K562 (cell line): ENCODE data around the gene C6orf89. TPM values are rescaled to one million over a fixed set of nuclear protein-coding genes. Genes with fewer than 3 reads are reported as not detected.

Experiments used
- ATAC-seq: fragments of 200-7000 bp; cut with Tn5 transposase; 3 replicates; pipeline ENCODE4 v1.9.1; 2020; ENCODE audit warnings: moderate library complexity
- BruUV-seq: library from RNA; stranded (reverse); fragments of 400-500 nt; replicated peaks from 2 replicates; lab custom pipeline; 2021; lab: Mats Ljungman, UMichigan
- CTCF ChIA-PET: fragments of 300-600 bp; formaldehyde crosslinking; extraction: SDS; loops from one replicate; lab custom pipeline; 2021; ENCODE audit warnings: low intra/inter-chr PET ratio; lab: Yijun Ruan, JAX
- POLR2A ChIA-PET: fragments of 300-600, 350-650 bp; sonication (Branson Sonifier 250); formaldehyde crosslinking; extraction: SDS; loops from one replicate; lab custom pipeline; 2021; ENCODE audit warnings: antibody characterized with exemption, inconsistent platforms; lab: Yijun Ruan, JAX
- DNase-seq, 4 experiments: peaks; one replicate each; pipeline versions ENCODE4 v3.0.0 to v3.0.0-alpha.2; 2011 to 2018; ENCODE audit warnings: low spot score in 3 of 4, mixed read lengths in 3 of 4; ENCODE audit errors: extremely low read depth in 1 of 4
- FAIRE-seq: peaks from 2 replicates; lab custom pipeline; 2011; peaks lifted over from hg19 to GRCh38; lab: Jason Lieb, UNC
- H2AFZ ChIP-seq: 2 replicates; pipeline ENCODE4 v1.6.0; 2011; ENCODE audit warnings: low read depth, low read length, control low read depth, inconsistent platforms
- H3K27ac ChIP-seq: fragments of 200-600 bp; 3 replicates; pipeline ENCODE4 v1.8.0; 2011; ENCODE audit warnings: low read depth, mild to moderate bottlenecking, control low read depth, inconsistent platforms, low read length, moderate library complexity, mixed read lengths; ENCODE audit errors: extremely low read depth
- H3K27me3 ChIP-seq, 2 experiments: fragments of 300-600 bp in 1 of 2; 2 replicates in 1 of 2; 3 replicates in 1 of 2; pipeline versions ENCODE4 v1.6.0 to v1.8.0; 2011; ENCODE audit warnings: inconsistent platforms in 2 of 2, low read length in 2 of 2, mild to moderate bottlenecking in 1 of 2, mixed read lengths in 1 of 2, moderate library complexity in 1 of 2; ENCODE audit not compliant: control insufficient read depth in 2 of 2, insufficient read depth in 2 of 2
- H3K36me3 ChIP-seq: fragments of 300-600 bp; 3 replicates; pipeline ENCODE4 v1.8.0; 2011; ENCODE audit warnings: mild to moderate bottlenecking, low read length, inconsistent platforms; ENCODE audit not compliant: control insufficient read depth, insufficient read depth
- H3K4me1 ChIP-seq, 2 experiments: fragments of 200-600 bp in 1 of 2; replicated peaks in 1 of 2; 2 replicates in 1 of 2; 3 replicates in 1 of 2; pipeline versions ENCODE4 v1.5.1 to v1.8.0; 2011; ENCODE audit warnings: inconsistent platforms in 2 of 2, low read length in 2 of 2, mild to moderate bottlenecking in 1 of 2, mixed read lengths in 1 of 2, moderate library complexity in 1 of 2; ENCODE audit not compliant: control insufficient read depth in 2 of 2, insufficient read depth in 2 of 2
- H3K4me2 ChIP-seq: 2 replicates; pipeline ENCODE4 v1.6.1; 2011; ENCODE audit warnings: low read length, control low read depth, inconsistent platforms, mixed read lengths; ENCODE audit not compliant: insufficient read depth
- H3K4me3 ChIP-seq: fragments of 200-600 bp; sonication (generic), shearing (Covaris generic); 2 replicates; pipeline ENCODE4 v1.5.1; 2016; ENCODE audit warnings: control low read depth, inconsistent platforms
- H3K79me2 ChIP-seq: fragments of 200-600 bp; 3 replicates; pipeline ENCODE4 v1.8.0; 2011; ENCODE audit warnings: low read length, inconsistent platforms; ENCODE audit not compliant: control insufficient read depth, insufficient read depth
- H3K9ac ChIP-seq, 2 experiments: 2 replicates each; pipeline versions ENCODE4 v1.6.0 to v1.6.1; 2011; ENCODE audit warnings: low read depth in 2 of 2, low read length in 2 of 2, control low read depth in 1 of 2, inconsistent platforms in 1 of 2, mild to moderate bottlenecking in 1 of 2, mixed read lengths in 1 of 2; ENCODE audit not compliant: insufficient read depth in 1 of 2
- H3K9me1 ChIP-seq: one replicate; pipeline ENCODE4 v1.6.0; 2011; ENCODE audit warnings: inconsistent platforms, mild to moderate bottlenecking, low read length, moderate library complexity; ENCODE audit not compliant: control insufficient read depth, insufficient read depth
- H3K9me3 ChIP-seq: replicated peaks from 2 replicates; pipeline ENCODE4 v1.5.1; 2011; ENCODE audit warnings: low read depth, low read length, inconsistent platforms; ENCODE audit not compliant: control insufficient read depth, insufficient read depth
- H4K20me1 ChIP-seq: replicated peaks from 2 replicates; pipeline ENCODE4 v1.6.1; 2011; ENCODE audit warnings: low read length, inconsistent platforms, mixed read lengths; ENCODE audit not compliant: control insufficient read depth, insufficient read depth
- CBFA2T3 ChIP-seq: fragments of 450-650 bp; IDR thresholded peaks from 2 replicates; pipeline ENCODE4 v1.6.1; 2017
- MTA3 ChIP-seq: fragments of 450-650 bp; formaldehyde crosslinking; IDR thresholded peaks from 2 replicates; pipeline ENCODE4 v1.6.1; 2017; ENCODE audit warnings: mild to moderate bottlenecking, borderline replicate concordance
- MXD1 ChIP-seq: fragments of 250-450 bp; sonication (Bioruptor Pico); IDR thresholded peaks from 2 replicates; pipeline ENCODE4 v1.8.0; 2021; ENCODE audit warnings: borderline replicate concordance, mild to moderate bottlenecking, moderate library complexity; ENCODE audit not compliant: poor library complexity, severe bottlenecking
- NFXL1 ChIP-seq: fragments of 450-650 bp; formaldehyde crosslinking; IDR thresholded peaks from 2 replicates; pipeline ENCODE4 v1.4.0; 2021; ENCODE audit warnings: mild to moderate bottlenecking
- PHF8 ChIP-seq: fragments of 200-600 bp; sonication (generic); IDR thresholded peaks from 2 replicates; pipeline ENCODE4 v1.6.1; 2012; ENCODE audit warnings: mixed run types, mild to moderate bottlenecking, inconsistent platforms, low read length, moderate library complexity, borderline replicate concordance
- SOX6 ChIP-seq: fragments of 450-650 bp; IDR thresholded peaks from 2 replicates; pipeline ENCODE4 v1.6.1; 2014; ENCODE audit warnings: mild to moderate bottlenecking
- ZNF449 ChIP-seq: fragments of 250-450 bp; sonication (Bioruptor Pico); IDR thresholded peaks from 2 replicates; pipeline ENCODE4 v1.8.0; 2022; ENCODE audit warnings: moderate library complexity, mild to moderate bottlenecking, inconsistent platforms
- ZNF644 ChIP-seq: fragments of 200-800 bp; sonication (Bioruptor generic); IDR thresholded peaks from 2 replicates; pipeline ENCODE4 v1.6.1; 2016; ENCODE audit warnings: low read depth, missing genetic modification characterization, missing compliant biosample characterization
- WGBS: fragments of 100-300 bp; shearing (Covaris generic); methylation state at CpG from one replicate; pipeline ENCODE4 v1.1.6; 2016; ENCODE audit warnings: low coverage, mixed read lengths; ENCODE audit not compliant: insufficient coverage; ENCODE audit errors: missing lambda C conversion rate; 5-methylcytosine and 5-hydroxymethylcytosine counted together
- in situ Hi-C: fragments of 300-500 bp; cut with MboI; formaldehyde crosslinking; loops from 4 replicates; pipeline ENCODE4 v1.15.0; 2018; ENCODE audit warnings: inconsistent platforms, mixed read lengths
- intact Hi-C: fragments of 100-400 bp; cut with micrococcal nuclease; formaldehyde crosslinking; loops from 2 replicates; pipeline ENCODE4 v1.14.2; 2022
- polyA plus RNA-seq, 8 experiments: library from polyadenylated mRNA; depleted of rRNA in 4 of 8; stranded (reverse) in 5 of 8; unstranded in 3 of 8; fragments of >200 nt; fragmentation: Nextera tagmentation in 2 of 8; fragmentation: Illumina TruSeq in 1 of 8; extraction: Ambion mirVana in 2 of 8; extraction: Trizol in 1 of 8; gene quantifications; 2 replicates each; pipeline versions ENCODE4 v1.2.1 to v1.2.3, GENCODE V29; 2011 to 2014; ENCODE audit warnings: inconsistent platforms in 1 of 8, missing spikeins in 1 of 8
- total RNA-seq, 7 experiments: library from RNA; depleted of rRNA in 6 of 7; stranded (reverse); fragments of >200 nt in 6 of 7; fragmentation: Illumina TruSeq in 2 of 7; extraction: Trizol in 2 of 7; gene quantifications; 2 replicates each; pipeline versions ENCODE4 v1.2.1 to v1.2.3, GENCODE V29; 2011 to 2021; ENCODE audit warnings: low replicate concordance in 1 of 7

C6orf89 gene
- total and polyA plus RNA-seq, 9 of the 15 experiments (the other 6 are each of a cell fraction or from before 2014, with no cell fraction given), result 35.2 to 111 (median 58.5) TPM

- in situ Hi-C loops, result no loop called here
- Histone ChIP-seq H3K4me1 (peaks cover 0 to 7% of the 10 kb centered on the region in 2 experiments; a peak in 2 of 5 replicates), H3K4me2 (no peak overlapping the region), H3K4me3 (no peak overlapping the region), H2AFZ (no peak overlapping the region), H3K9me3 (no peaks in the 10 kb centered on the region), H3K9ac (no peak overlapping the region), H3K9me1 (no peaks in the 10 kb centered on the region), H4K20me1 (peaks cover 12% of the 10 kb centered on the region; the same call in 1 of the 2 replicates), H3K79me2 (no peaks in the 10 kb centered on the region), H3K27ac (no peak overlapping the region), H3K36me3 (peaks cover 35% of the 10 kb centered on the region), H3K27me3 (peaks cover 2 to 7% of the 10 kb centered on the region in 2 experiments; a peak in 3 of 5 replicates)
- ChIA-PET CTCF (no interaction called here), POLR2A (interaction anchor here (0.7 to 2.8 kb wide), 11 partner anchors 9 to 532 kb away, joined by 3 to 10 read pairs (median 4); partner anchors contain the start of gene PPIL1)
- FAIRE-seq (no peak), DNase-seq (no peak), ATAC-seq (no peak)
- WGBS, result 85% methylated on average over 10 of the region's 10 CpGs
- intact Hi-C loops, result no loop called here
- BruUV-seq, result TSS peak; percentile 13
- TF ChIP-seq ZNF449 (no peak), NFXL1 (CRISPR knock-in tag) (no peak), SOX6 (no peak), PHF8 (no peak), CBFA2T3 (no peak), MXD1 (no peak), ZNF644 (tag) (no peak), MTA3 (no peak)
Observed at GRCh38 chr6:36926708-36927513, 41.2 kb downstream of the C6orf89 start.
